Esophagus squamous epithelium (tissue), 4 donors: Measurements from ENCODE around the gene DDIT4.

Experiments used
- CTCF ChIP-seq, 6 experiments: fragments of 450-650 bp in 4 of 6; fragments of 200-600 bp in 2 of 6; sonication (generic) in 2 of 6; IDR thresholded peaks; one replicate each; pipeline ENCODE4 v1.5.1; 2016 to 2019; ENCODE audit warnings: antibody characterized with exemption in 6 of 6, mild to moderate bottlenecking in 4 of 6, moderate library complexity in 4 of 6
- POLR2A ChIP-seq, 4 donors: fragments of 450-650 bp; IDR thresholded peaks; one replicate each; pipeline ENCODE4 v1.6.1; 2017; ENCODE audit warnings: antibody characterized with exemption in 4 of 4, mild to moderate bottlenecking in 4 of 4, moderate library complexity in 3 of 4

GRCh38 chr10:72283131-72283530 lies 9.4 kb downstream of the DDIT4 start:
- TF ChIP-seq CTCF (IDR thresholded peaks at IDR 0.05) (no peak), POLR2A (IDR thresholded peaks at IDR 0.05) (no peak)
